GM18520 (cell line): ENCODE measurements around the gene ANXA11.
A peak's percentile ranks its signal among the peaks of the same experiment; 100 is the strongest.

Source experiments
- ATAC-seq: cut with Tn5 transposase; IDR thresholded peaks from one replicate; pipeline ENCODE4 v1.9.1; 2021; ENCODE audit not compliant: unreplicated experiment

ANXA11 gene

DNA sequence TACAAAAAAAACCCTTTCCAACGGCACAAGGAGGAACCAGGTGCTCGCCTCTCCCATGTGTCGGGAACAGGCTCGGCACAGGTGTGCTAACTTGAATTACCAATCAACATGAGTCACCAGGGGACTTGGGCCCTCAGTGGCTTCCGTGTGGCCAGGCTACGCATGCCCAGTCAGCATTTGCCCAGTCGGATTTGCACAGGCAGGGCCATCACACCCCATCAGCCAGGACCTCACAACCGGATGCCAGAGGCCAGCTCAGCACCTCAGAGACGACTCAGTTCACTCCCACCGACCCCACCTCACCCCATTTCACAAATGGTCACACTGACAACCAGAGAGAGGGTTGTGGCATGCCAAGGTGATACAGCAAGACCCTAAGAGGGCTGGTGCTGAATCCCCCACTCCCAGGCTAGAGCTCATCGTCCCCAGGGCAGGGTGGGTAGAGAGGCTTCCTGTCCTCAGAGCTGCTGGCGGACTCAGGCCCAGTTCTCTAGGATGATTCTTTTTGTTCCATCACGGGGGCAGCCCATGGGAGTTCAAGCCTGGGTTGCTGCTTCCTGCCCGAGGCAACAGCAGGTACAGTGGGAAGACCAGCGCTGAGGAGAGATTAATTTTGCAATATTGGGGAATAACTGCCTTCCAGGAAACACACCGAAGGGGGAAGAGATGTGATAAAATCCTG, 13.6 kb downstream of the ANXA11 start:
- no peak for ATAC-seq

DNA sequence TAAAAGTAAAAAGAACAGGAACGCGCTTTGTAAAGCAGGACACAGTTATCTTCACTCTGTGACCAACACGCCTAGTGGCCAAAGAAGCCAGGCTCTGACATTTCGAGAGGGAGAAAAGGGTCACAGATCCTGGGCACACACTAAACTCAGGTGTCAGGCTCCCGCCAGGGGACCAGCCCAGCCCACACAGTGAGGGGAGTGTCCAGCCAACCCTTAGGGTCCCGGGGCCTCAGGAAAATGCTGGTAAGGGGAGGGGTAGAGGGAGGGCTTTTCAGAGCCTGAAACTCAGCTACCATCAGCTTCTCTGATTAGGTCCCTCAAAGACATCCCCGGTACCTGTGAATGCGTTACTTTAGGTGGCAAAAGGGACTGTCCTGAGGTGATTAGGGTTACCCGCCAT, 16.6 kb downstream of the ANXA11 start:
- no peak for ATAC-seq

- peak; percentile 77 for ATAC-seq
Observed at GRCh38 chr10:80187465-80188409, 17.6 kb downstream of the ANXA11 start.

- ATAC-seq = no peak
Observed at GRCh38 chr10:80187060-80187459, 18.3 kb downstream of the ANXA11 start.

- ATAC-seq = no peak
Observed at GRCh38 chr10:80186364-80187012, 18.8 kb downstream of the ANXA11 start.

- ATAC-seq = no peak
Observed at GRCh38 chr10:80185578-80186299, 19.6 kb downstream of the ANXA11 start.

GRCh38 chr10:80184291-80184690, 21.0 kb downstream of the ANXA11 start:
- no peak for ATAC-seq

GRCh38 chr10:80183436-80183835, 21.9 kb downstream of the ANXA11 start:
- ATAC-seq = no peak

- no peak for ATAC-seq
Observed at GRCh38 chr10:80182986-80183385, 22.4 kb downstream of the ANXA11 start.

DNA sequence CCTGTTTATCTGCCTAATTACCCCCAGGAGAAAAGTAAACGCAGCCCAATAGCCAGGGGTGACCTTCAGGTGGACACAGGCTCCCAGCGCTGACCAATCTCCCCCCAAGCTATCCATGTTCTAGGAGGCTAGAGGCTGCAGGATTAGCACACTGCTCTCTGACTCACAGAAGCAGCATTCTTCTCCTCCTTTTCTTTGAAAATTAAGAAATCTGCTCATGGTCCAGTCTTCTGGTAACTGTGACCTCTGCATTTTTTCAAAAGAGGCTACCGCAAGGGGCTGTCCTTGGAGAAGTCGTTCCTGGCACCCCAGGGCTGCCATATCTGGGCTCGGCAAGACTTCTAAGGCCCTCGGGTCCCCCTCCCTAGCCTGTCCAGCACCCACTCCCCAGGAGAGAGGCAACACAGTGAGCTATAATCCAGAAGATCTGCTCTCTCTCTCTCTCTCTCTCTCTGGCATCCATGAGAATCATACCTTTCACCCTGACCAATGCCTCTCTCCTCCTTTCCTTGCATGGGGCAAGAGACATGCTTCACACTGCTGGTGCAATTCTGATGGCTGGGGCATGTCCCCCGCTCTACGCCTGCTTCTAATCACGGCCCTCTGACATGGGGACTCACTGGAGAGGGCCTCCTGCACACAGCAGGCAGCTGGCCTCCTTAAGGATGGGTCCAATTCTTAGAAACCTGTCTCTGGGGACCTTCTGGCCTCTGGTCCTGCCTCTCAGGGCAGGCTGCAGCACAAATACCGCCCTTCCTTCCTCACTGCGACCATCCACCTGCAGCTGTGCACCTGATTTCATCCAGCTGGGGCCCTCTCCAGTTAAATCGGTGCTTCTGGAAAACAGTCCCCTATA, 27.3 kb downstream of the ANXA11 start:
- ATAC-seq = no peak

DNA sequence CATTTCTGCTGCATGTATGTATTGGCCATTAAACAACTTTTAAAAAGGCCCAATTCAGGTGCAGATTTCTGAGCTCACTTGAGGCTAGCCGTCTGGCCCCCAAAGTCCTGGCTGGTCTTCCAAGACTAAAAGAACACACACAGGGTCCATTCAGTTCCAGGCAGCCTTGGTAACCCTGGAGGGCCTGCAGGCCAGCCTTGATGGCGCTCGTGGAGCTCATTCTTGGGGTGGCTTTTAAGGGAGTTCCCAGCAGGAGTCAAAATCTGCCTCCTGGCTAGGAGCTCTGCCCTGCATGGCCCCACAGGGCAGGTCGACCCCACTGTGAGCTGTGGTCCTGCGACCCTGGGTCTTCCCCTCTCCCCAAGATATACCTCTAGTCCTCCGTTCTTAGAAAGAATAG, 28.8 kb downstream of the ANXA11 start:
- ATAC-seq = no peak

- no peak for ATAC-seq
Observed at GRCh38 chr10:80174641-80175395, 30.5 kb downstream of the ANXA11 start.

GRCh38 chr10:80173466-80173865, 31.9 kb downstream of the ANXA11 start:
- no peak for ATAC-seq

DNA sequence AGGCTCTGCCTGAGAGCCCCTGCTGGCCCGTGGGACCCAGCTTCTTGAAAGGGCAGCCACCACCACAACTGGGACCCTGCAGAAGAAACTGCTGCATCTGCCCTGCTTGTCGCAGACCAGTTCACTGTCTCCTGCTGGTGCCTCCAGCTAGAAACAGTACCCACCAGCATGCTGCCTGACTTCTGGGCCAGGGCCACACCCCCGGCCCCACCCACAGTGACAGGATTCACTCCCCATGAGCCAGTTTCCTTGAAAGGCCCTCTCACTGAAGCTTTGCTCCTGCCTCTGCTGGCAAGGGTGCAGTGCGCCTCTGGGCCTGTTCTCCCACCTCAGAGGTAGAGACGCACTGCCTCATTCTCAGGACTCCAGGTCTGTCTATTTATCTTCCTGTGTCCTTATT, 32.4 kb downstream of the ANXA11 start:
- no peak for ATAC-seq

DNA sequence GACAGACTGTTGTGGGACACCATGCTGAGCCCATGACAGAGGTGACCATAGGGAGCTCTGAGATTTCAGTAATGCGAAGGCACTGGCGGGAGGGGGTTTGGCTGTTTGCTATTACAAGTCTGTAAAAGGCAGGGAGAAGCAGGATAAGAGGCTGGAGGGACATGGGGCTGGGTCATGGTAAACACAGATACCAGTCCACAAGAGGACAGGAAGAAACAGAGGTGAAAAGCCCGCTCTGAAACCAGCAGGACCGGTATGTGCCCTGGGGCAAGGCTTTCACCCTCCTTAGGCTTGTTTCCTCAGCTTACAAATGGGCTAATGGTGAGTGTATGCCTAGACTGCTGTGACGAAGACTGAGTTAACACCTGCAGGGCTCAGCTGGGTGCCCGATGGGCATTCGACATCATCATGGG, 34.1 kb downstream of the ANXA11 start:
- no peak for ATAC-seq

DNA sequence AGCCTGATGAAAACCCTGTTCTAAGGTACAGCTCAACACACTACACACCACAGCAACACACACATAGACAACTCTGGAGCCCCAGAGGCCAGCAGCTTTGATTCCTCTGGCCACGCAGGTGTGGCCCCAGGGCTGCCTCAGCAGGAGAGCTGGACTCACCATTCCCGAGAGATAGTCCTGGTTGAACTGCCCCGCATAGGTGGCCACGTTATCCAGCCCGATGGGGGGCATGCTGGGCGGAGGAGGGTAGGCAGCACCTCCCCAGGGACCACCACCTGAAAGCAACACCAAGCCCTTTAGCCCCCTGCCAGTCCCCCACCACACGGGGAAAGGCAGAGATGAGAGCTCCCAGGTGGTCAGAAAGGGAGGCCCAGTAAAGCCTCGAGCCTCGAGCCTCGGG, 34.7 kb downstream of the ANXA11 start:
- no peak for ATAC-seq

GRCh38 chr10:80170026-80170425, 35.3 kb downstream of the ANXA11 start:
- no peak for ATAC-seq

DNA sequence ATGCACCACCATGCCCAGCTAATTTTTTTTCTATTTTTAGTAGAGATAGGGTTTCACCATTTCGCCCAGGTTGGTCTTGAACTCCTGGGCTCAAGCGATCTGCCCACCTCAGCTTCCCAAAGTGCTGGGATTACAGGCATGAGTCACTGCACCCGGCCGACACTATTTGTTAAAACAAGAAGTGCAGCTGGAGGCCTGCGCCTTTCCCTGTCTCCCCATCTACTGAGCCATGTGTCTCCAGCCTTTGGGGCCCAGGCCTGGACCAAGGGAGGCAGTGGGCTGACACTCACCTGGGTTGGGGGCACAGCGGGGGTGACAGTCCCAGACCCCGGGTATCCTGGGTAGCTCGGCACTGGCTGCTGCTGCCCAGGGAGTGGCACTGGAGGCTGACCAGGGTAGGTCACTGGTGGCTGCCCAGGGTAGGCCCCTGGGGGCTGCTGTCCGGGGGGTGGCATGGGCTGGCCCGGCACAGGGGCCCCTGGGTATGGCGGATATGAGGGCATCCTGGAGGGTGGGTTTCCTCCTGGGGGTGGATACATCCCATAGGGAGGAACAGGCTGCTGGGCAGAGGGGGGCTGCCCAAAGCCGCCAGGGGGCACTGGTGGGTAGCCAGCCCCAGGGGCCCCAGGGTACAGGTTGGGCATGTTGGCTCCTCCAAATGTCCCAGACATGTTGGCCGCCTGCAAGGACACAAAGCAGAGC, 36.5 kb downstream of the ANXA11 start:
- no peak for ATAC-seq

GRCh38 chr10:80168162-80168511, 37.2 kb downstream of the ANXA11 start:
- no peak for ATAC-seq
